COLO668 (cell line): Measurements from ENCODE around the gene AFP.

ENCODE experiments used
- DNase-seq: peaks from one replicate; lab custom pipeline; 2025; ENCODE audit not compliant: unreplicated experiment; lab: John Stamatoyannopoulos, UW

The AFP gene

GRCh38 chr4:73456177-73457022 lies 20.4 kb downstream of the AFP start:
- DNase-seq, result no peak

GRCh38 chr4:73458184-73459047 lies 22.4 kb downstream of the AFP start:
- DNase-seq, result no peak

GRCh38 chr4:73459048-73459421 lies 23.0 kb downstream of the AFP start:
- no peak for DNase-seq

GRCh38 chr4:73460913-73461522 lies 25.0 kb downstream of the AFP start:
- no peak for DNase-seq

- DNase-seq, result no peak
Measured at GRCh38 chr4:73468170-73468569, 32.1 kb downstream of the AFP start.

- DNase-seq, result no peak
Measured at GRCh38 chr4:73470728-73471127, 34.7 kb downstream of the AFP start.

GRCh38 chr4:73477176-73477575 lies 41.2 kb downstream of the AFP start:
- DNase-seq, result no peak

GRCh38 chr4:73479323-73479722 lies 43.3 kb downstream of the AFP start:
- no peak for DNase-seq

GRCh38 chr4:73481358-73481757 lies 45.3 kb downstream of the AFP start, which contains the start of gene AFM:
AFM (plus strand) TSS chr4:73481745; CDS start chr4:73481776, 31 bp downstream.
- DNase-seq, result no peak

GRCh38 chr4:73485085-73485484 lies 49.1 kb downstream of the AFP start:
- DNase-seq, result no peak

- no peak for DNase-seq
Measured at GRCh38 chr4:73485596-73485995, 49.6 kb downstream of the AFP start.

GRCh38 chr4:73486497-73486896 lies 50.5 kb downstream of the AFP start:
- DNase-seq, result no peak

GRCh38 chr4:73487233-73487632 lies 51.2 kb downstream of the AFP start:
- DNase-seq, result no peak

- no peak for DNase-seq
Measured at GRCh38 chr4:73499996-73500765, 64.2 kb downstream of the AFP start.

- no peak for DNase-seq
Measured at GRCh38 chr4:73501664-73502265, 65.7 kb downstream of the AFP start.

- DNase-seq, result no peak
Measured at GRCh38 chr4:73505567-73505966, 69.5 kb downstream of the AFP start.
